Sigmoid colon (tissue), 4 donors: ENCODE results near the gene IFI44L.

Experiments
- CTCF ChIP-seq, 4 experiments: fragments of 450-650 bp in 3 of 4; fragments of 200-600 bp in 1 of 4; IDR thresholded peaks; one replicate each; pipeline ENCODE4 v1.5.1; 2016 to 2019; ENCODE audit warnings: antibody characterized with exemption in 4 of 4, mild to moderate bottlenecking in 3 of 4, moderate library complexity in 2 of 4
- EP300 ChIP-seq, 4 donors: sonication (generic); formaldehyde crosslinking; IDR thresholded peaks; one replicate each; pipeline ENCODE4 v1.6.1; 2017; ENCODE audit warnings: antibody characterized with exemption in 4 of 4

DNA sequence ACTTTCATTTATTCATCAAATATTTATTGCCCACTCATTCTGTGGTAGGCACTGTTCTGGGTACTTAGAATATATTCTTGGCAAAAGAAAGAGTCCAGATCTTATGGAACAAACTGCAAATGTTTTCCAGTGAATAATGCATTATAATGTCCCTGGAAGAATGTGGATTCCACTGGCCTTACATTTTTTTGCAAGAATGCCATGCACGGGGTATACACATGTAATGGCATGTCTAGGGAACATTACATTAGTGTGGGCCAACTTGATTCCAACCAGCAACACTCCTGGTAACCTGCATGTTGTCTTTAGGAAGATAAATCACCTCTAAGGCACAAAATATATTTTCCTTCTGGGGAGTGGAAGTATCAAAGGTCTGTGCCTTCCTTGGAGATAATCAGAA, 33.0 kb upstream of the IFI44L start:
- TF ChIP-seq CTCF (IDR thresholded peaks at IDR 0.05) (no peak), EP300 (IDR thresholded peaks at IDR 0.05) (no peak)
